ENCODE measurements around the gene HOXD13.

The HOXD13 gene

GRCh38 chr2:176080540-176081375, 11.8 kb upstream of the HOXD13 start (continued):
- no peak for TF ChIP-seq ZSCAN4 (tag by site-specific recombination; IDR thresholded peaks at IDR 0.05)
- no peak for TF ChIP-seq ZBTB26 (tag by site-specific recombination; optimal IDR thresholded peaks at IDR 0.05)
- no peak for TF ChIP-seq YY2 (tag by site-specific recombination; IDR thresholded peaks at IDR 0.05)
- TF ChIP-seq ZSCAN30 (tag by site-specific recombination; IDR thresholded peaks at IDR 0.05), result peak; percentile 54; the same call in 1 of the 2 replicates
- TF ChIP-seq ZBTB8A (tag by site-specific recombination; IDR thresholded peaks at IDR 0.05), result peak; percentile 18; the same call in 1 of the 2 replicates
- TF ChIP-seq BCL11A (tag by site-specific recombination; IDR thresholded peaks at IDR 0.05; ENCODE audit: low read depth), result no peak
- TF ChIP-seq ZNF391 (tag by site-specific recombination; IDR thresholded peaks at IDR 0.05; ENCODE audit: borderline replicate concordance, low read depth), result no peak
- no peak for TF ChIP-seq ZNF292 (tag by site-specific recombination; IDR thresholded peaks at IDR 0.05; ENCODE audit: borderline replicate concordance, low read depth)
- TF ChIP-seq ZNF398 (tag by site-specific recombination; IDR thresholded peaks at IDR 0.05), result 0 out of 2 replicates have a peak, but pooled peaks have one; percentile 9
- no peak for TF ChIP-seq ZNF639 (tag by site-specific recombination; IDR thresholded peaks at IDR 0.05)
- peak; percentile 72; the same call in 1 of the 2 replicates for TF ChIP-seq ZNF530 (tag by site-specific recombination; IDR thresholded peaks at IDR 0.05; ENCODE audit: low read depth)
- 0 out of 2 replicates have a peak, but pooled peaks have one; percentile 37 for TF ChIP-seq ZNF600 (tag by site-specific recombination; IDR thresholded peaks at IDR 0.05)
- peak; percentile 54; the same call in 1 of the 2 replicates for TF ChIP-seq ZNF449 (tag by site-specific recombination; IDR thresholded peaks at IDR 0.05)
- TF ChIP-seq ZNF529 (tag by site-specific recombination; IDR thresholded peaks at IDR 0.05; ENCODE audit: insufficient replicate concordance), result no peak
- TF ChIP-seq ZNF660 (tag by site-specific recombination; IDR thresholded peaks at IDR 0.05), result peak; percentile 26; the same call in 1 of the 2 replicates
- no peak for TF ChIP-seq ZNF341 (tag by site-specific recombination; IDR thresholded peaks at IDR 0.05; ENCODE audit: low read depth)
- peak; percentile 21; the same call in 1 of the 2 replicates for TF ChIP-seq ZNF202 (tag by site-specific recombination; IDR thresholded peaks at IDR 0.05; ENCODE audit: borderline replicate concordance)
- 0 out of 2 replicates have a peak, but pooled peaks have one; percentile 44 for TF ChIP-seq KLF9 (tag by site-specific recombination; IDR thresholded peaks at IDR 0.05; ENCODE audit: low read depth)
- no peak for TF ChIP-seq ZNF501 (tag by site-specific recombination; IDR thresholded peaks at IDR 0.05)
- TF ChIP-seq ZNF785 (tag by site-specific recombination; IDR thresholded peaks at IDR 0.05), result 0 out of 2 replicates have a peak, but pooled peaks have one; percentile 45
- no peak for TF ChIP-seq ZNF362 (tag by site-specific recombination; IDR thresholded peaks at IDR 0.05)
- TF ChIP-seq ZNF629 (tag by site-specific recombination; IDR thresholded peaks at IDR 0.05), result peak; percentile 19; the same call in 1 of the 2 replicates
- TF ChIP-seq ZNF214 (tag by site-specific recombination; IDR thresholded peaks at IDR 0.05; ENCODE audit: borderline replicate concordance), result no peak
- TF ChIP-seq ZNF544 (tag by site-specific recombination; IDR thresholded peaks at IDR 0.05), result no peak
- TF ChIP-seq SETDB1 (IDR thresholded peaks at IDR 0.05; ENCODE audit: insufficient read length, low read length), result peak; percentile 88
- TF ChIP-seq OSR2 (tag by site-specific recombination; IDR thresholded peaks at IDR 0.05), result 0 out of 2 replicates have a peak, but pooled peaks have one; percentile 43
- TF ChIP-seq ZNF335 (tag by site-specific recombination; conservative IDR thresholded peaks at IDR 0.05), result peak; percentile 33
- peak; percentile 52; the same call in 1 of the 2 replicates for TF ChIP-seq CTCF (tag by site-specific recombination; IDR thresholded peaks at IDR 0.05)
